Astrocyte of the spinal cord (primary cell): ENCODE measurements around the gene COL6A1.

Source experiments
- DNase-seq: peaks from one replicate; pipeline ENCODE4 v3.0.0; 2011; ENCODE audit warnings: low read depth, low spot score
- H3K4me3 ChIP-seq: 2 replicates; pipeline ENCODE4 v1.5.1; 2011; ENCODE audit warnings: low read depth, mild to moderate bottlenecking, low read length, moderate library complexity
- in situ Hi-C: cut with HindIII; loops from 2 replicates; pipeline ENCODE4 v1.10.0; 2017; ENCODE audit warnings: low sequenced_read_pairs
- TF ChIP-seq, protein P1 (sequence below): IDR thresholded peaks from 2 replicates; pipeline ENCODE4 v1.5.1; 2012; ENCODE audit warnings: low read depth, mild to moderate bottlenecking, low read length, inconsistent platforms

The COL6A1 gene

GRCh38 chr21:46036696-46037330 lies 55.2 kb downstream of the COL6A1 start:
- in situ Hi-C loops: no loop called here
- DNase-seq: no peak
- no peak overlapping the region for H3K4me3 ChIP-seq
- TF ChIP-seq, protein P1, sequence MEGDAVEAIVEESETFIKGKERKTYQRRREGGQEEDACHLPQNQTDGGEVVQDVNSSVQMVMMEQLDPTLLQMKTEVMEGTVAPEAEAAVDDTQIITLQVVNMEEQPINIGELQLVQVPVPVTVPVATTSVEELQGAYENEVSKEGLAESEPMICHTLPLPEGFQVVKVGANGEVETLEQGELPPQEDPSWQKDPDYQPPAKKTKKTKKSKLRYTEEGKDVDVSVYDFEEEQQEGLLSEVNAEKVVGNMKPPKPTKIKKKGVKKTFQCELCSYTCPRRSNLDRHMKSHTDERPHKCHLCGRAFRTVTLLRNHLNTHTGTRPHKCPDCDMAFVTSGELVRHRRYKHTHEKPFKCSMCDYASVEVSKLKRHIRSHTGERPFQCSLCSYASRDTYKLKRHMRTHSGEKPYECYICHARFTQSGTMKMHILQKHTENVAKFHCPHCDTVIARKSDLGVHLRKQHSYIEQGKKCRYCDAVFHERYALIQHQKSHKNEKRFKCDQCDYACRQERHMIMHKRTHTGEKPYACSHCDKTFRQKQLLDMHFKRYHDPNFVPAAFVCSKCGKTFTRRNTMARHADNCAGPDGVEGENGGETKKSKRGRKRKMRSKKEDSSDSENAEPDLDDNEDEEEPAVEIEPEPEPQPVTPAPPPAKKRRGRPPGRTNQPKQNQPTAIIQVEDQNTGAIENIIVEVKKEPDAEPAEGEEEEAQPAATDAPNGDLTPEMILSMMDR: no peak

- DNase-seq: no peak
- TF ChIP-seq, protein P1: no peak
- in situ Hi-C loops: no loop called here
- H3K4me3 ChIP-seq: no peak overlapping the region
Observed at GRCh38 chr21:46037331-46038325, 56.1 kb downstream of the COL6A1 start.

- TF ChIP-seq, protein P1: no peak
- in situ Hi-C loops: no loop called here
- DNase-seq: no peak
- no peak overlapping the region for H3K4me3 ChIP-seq
Observed at GRCh38 chr21:46038341-46038829, 56.8 kb downstream of the COL6A1 start.

- DNase-seq: peak; percentile 92
- in situ Hi-C loops: no loop called here
- TF ChIP-seq, protein P1: no peak
- no peak overlapping the region for H3K4me3 ChIP-seq
Observed at GRCh38 chr21:46038871-46039397, 57.4 kb downstream of the COL6A1 start.

DNA sequence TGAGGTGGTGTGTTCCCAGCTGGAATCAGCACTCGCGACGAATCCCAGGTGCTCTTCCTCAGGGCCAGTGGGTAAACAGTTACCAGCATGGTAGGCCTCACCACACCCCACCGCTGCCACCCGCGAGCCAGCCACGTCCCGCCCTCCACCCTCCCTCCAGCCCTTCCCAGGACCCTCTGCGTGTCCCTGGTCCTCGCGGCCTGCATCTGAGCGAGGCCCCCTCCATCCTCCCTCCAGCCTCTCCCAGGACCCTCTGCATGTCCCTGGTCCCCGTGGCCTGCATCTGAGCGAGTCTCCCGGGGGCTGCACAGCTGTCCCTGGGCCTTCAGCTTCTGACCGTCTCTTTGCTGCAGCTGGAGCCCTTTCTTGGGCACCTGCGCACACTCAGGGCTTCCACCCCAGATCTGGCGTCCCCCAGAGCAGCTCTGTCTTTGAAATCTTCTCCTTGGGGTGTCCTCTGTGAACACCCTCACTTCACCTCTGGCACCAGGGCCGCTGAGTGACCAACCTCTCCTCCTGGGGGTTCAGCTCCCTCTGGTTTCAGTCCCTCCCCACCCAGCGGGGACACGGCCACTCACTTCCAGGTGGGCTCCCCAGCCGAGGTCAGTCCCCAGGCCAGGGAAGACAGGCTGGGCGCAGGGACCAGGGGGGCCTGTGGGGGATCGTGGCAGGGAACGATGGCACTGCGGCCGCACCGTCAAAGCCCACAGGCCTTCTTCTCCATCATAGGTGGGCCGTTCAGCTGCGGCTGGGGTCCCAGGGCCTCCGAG lies 58.5 kb downstream of the COL6A1 start:
- in situ Hi-C loops: no loop called here

More for the DNA sequence above, 58.5 kb downstream of the COL6A1 start:
- TF ChIP-seq, protein P1: no peak
- H3K4me3 ChIP-seq: no peak overlapping the region
- DNase-seq: no peak
